DLD1 (cell line): ENCODE results near the gene CMTM8.
"Not testable (repeated sequence)": the region's sequence is repeated elsewhere in the genome, so short reads cannot be mapped to it uniquely, and the experiment has no call there.

Source experiments
- in situ Hi-C: cut with HindIII; loops from 2 replicates; pipeline ENCODE4 v1.10.0; 2017; ENCODE audit warnings: low sequenced_read_pairs

CMTM8 gene, protein sequence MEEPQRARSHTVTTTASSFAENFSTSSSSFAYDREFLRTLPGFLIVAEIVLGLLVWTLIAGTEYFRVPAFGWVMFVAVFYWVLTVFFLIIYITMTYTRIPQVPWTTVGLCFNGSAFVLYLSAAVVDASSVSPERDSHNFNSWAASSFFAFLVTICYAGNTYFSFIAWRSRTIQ

DNA sequence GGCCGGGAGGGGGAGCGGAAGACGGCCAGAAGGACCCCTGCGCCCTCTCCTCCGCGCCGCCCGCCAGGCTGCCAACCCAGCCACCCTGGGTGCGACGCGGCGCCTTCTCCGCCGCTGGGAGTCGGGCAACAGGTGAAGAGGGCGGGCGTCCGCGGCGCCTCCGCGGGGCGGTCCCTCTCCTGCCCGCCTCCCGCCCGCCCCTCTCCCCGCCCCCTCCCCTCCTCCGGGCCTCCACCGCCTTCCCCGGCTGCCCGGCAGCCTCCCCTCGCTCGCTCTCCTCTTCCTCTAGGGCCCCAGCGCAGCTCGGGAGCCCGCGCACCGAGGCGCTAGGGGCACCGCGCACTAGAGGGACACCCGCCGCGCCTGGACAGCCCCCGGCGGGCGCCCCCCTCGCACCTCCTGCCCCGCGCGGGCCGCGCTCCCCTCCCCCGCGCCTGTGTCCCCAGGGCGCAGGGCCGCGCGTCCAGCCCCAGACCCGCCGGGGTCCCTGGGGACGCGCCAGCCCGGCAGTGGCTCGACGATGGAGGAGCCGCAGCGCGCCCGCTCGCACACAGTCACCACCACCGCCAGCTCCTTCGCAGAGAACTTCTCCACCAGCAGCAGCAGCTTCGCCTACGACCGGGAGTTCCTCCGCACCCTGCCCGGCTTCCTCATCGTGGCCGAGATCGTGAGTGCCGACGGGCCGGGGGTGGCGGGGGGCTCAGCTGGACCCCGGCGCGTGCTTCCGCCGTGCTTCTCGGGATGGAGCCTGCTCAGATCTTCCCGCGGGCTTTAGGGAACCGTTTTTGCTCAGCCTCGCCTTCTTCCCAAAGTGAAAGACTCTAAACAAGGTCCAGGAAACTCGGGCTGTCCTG, at the start of gene CMTM8:
CMTM8 (plus strand) TSS at position 228 of the 854 bp plus-strand sequence; CDS start at position 521, 293 bp downstream.
- in situ Hi-C loops: no loop called here

DNA sequence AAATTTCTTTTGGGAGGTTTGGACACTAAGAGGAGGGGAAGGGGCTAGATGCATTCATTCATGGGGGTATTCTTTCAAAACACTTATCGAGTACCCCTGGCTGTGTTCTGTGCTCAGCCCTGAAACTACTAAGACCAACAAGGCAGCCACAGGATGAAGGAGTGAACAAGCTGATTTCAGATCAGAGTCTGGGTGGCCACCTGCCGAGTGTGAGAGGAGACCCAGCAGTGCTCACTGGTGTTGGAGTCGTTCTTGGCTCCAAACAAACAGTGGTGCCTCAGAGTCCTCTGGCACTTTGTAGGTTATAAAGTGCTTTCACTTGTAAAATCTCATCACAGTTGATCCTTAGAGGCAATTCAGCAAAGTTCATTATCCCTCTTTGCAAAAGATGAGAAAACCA, 48.8 kb upstream of the CMTM8 start:
- in situ Hi-C loops: no loop called here

DNA sequence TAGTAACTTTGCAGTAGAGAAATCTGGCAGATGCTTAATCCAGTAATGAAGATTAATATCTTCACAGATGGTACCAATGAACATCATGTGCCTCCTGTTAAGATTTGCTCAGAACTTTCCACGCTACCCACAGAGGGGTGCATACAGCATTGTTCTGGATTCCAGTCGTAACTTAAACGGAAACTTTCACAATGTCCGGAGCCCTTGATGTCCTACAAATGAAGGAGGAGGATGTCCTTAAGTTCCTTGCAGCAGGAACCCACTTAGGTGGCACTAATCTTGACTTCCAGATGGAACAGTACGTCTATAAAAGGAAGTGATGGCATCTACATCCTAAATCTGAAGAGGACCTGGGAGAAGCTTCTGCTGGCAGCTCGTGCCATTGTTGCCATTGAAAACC, 47.9 kb upstream of the CMTM8 start:
- in situ Hi-C loops: not testable (repeated sequence)

DNA sequence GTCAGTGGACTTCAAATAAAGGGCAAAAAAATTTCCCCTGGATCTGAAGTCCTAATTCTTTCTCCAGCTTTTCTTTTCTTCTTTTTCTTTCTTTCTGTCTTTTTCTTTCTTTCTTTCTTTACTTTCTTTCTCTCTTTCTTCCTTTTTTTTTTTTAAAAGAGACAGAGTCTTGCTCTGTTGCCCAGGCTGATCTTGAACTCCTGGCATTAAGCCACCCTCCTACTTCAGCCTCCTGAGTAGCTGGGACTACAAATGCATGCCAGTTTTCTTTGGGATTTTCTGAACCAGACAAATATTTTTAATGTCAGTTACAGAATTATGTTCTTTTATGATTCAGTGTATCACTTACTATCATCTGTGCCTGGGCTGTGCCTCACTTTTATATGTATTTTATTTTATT, 45.4 kb upstream of the CMTM8 start:
- in situ Hi-C loops: no loop called here

DNA sequence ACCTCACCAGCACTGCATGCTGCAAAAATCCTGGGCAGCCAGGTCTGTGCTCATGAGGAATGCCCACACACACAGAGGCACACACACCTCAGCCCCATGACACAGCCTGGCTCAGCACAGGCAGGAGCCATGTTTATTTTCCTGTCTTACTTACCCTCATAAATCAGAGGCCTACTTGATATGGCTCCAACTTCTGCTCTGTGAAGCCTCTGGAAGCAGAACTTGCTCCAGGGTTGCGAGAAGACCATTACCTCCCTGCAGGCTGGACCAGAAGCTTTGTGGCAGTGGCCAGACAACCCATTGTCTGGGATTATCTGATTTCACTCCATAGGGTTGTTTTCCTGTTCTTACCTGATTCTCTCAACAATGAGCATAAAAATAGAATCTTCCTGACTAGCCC, 43.8 kb upstream of the CMTM8 start:
- in situ Hi-C loops: no loop called here

DNA sequence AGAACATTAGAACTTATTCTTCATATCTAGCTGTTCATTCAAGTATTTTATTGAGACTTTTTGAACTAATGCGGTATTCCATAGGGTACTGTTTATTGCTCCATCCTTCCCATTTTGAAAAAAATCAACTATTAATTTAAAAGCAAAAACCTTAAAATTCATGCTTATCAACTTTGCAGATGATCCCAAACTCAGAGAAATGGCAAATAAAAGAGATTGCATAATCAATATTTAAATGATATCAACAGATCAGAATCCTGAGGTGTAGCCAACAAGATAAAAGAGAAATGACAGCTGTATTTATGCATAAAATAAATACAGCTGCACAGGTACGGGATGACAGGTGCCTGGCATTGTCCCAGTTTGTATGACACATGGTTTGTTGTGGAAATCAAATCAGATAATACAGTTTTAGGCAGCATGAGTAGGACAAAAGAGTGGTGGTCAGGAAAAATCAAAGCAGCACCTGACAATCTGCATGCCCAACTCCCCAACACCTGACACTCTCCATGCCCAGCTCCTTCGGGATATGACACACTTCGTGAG, 42.4 kb upstream of the CMTM8 start:
- in situ Hi-C loops: no loop called here

DNA sequence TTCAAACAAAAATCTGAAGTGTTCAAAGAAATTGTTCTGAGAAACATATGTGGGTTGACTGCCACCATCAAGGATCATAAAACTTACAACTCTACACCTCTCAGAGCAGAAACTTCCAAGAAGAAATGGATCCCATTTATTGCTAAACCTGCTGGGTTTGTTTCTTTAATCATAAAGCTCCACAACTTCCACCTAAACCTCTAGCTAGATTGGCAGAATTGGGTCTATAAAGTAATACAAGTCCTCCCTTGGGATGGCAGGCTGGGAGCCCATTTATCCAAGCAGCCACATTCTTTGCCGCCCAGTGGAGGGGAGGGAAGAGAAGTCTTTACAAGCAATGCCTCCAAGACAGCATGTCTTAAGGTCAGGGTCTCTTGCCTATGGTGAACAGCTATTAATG, 40.5 kb upstream of the CMTM8 start:
- in situ Hi-C loops: no loop called here

DNA sequence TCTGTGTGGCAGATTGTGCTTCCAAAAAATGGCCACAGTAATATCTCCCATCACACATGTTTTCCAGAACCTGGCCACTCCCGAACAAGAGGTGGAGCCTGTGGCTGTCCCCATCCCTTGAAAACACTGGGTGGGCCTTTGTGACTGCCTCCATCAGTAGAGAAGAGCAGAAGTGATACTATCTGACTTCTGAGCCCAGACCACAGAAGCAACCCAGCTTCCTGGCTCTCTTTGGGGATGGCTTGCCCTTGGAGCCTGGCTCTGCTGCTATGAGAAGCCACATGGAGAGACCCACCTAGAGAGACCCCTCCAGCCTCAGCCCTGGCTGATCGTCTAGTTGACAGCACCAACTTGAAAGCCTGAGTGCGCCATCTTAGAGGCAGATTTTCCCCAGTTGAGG, 39.8 kb upstream of the CMTM8 start:
- in situ Hi-C loops: no loop called here

DNA sequence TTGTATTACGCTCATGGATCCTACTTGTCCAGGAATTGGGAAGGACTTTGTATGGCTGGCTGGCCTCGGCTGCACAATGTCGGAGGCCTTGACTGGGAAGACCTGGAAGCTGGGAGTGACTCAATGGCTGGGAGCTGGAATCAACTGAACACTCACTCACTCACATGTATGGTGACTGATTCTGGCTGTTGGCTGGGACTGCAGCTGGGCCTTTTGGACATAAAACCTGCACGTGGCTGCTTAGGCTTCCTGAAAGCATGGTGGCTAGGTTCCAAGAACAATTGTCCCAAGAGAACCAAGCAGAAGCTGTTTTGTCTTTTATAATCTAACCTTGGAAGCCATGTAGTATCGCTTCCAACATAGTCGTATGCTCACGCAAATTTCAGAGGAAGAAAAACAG, 38.0 kb upstream of the CMTM8 start:
- in situ Hi-C loops: no loop called here

DNA sequence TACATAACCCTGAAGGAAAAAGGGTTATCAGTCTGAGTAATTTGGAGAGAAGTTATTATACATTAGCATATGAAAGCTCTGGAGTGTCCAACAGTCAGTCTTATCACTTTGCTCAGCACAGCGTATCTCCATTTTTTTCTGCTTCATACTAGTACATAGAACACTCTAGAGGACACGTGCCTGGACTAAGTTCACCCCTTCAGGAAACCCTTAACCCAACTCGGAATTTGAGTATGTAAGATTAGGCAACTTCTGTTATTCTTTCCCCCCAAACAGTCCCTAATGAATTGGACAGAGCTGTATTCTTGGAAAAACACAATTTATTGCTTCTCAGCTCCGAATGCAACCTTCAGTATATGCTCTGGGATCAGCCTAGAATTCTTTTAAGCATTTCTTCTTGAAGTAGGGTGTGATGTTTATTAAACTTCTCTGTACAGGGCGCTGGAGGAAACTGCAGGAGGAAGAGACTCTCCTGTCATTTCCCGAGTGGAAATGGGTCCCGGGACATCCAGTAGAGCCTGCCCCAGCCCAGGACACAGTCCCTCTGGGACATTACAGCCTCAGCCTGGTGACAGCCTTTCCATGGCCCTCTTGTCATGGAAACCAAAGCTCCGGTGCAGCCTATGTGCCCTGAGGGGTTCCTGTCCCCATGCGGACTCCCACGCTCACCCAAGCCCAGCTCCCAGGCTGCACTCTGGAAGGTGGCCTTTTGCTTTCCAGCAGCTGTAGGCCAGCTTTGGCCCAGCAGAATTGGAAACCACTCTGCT, 37.3 kb upstream of the CMTM8 start:
- in situ Hi-C loops: no loop called here

DNA sequence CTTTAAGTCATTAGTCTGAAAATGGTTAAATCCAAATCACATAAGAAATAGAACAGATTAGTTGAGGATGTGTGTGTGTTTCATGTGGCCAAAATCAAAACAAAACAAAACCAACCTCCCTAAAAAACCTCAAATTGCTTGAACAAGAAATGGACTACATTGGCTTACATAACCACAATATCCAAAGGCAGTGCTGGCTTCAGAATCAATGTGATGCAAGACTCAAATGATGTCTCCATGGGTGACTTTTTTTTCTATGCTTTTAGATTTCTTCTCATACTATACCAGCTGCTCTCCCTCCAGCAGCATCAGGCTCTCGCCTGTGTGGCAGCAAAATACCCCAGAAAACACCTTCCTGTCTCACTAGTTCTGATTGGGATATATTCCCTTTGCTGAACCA, 36.0 kb upstream of the CMTM8 start:
- in situ Hi-C loops: no loop called here

DNA sequence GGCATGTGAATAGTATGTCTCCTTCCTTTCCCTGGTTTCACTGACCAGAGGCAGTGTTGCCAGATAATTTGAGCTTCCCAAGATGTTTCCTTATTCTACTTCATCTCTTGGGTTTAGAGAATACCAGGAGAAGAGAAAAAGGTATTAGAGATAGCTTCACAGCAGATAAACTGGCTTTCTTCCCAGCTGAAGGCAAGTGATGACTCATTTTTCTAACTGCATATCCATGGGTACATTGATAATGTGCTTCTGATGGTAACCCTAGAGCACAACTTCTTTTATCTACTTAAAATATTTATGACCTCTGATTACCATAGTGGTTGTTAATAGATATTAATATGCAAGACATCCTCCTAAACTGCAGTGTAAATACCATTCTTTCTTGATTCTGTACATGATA, 34.6 kb upstream of the CMTM8 start:
- in situ Hi-C loops: no loop called here

DNA sequence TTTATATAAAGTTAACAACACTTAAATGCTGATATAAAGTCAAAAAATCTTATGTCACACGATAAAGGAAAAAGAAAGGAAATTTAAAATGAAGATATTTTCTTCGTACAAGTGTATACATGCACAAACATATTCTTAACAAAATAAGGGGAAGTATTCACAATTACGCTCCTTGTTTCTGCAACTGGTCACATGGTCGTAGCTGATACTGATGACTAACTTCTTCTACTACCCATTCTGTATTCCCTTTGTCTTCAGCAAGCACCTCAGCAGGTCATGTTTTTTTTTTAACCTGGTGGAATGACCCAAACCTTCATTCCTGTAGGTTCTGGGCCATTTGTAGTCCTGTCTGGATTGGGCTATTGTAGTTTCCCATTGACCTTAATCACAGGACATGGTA, 30.0 kb upstream of the CMTM8 start:
- in situ Hi-C loops: no loop called here

DNA sequence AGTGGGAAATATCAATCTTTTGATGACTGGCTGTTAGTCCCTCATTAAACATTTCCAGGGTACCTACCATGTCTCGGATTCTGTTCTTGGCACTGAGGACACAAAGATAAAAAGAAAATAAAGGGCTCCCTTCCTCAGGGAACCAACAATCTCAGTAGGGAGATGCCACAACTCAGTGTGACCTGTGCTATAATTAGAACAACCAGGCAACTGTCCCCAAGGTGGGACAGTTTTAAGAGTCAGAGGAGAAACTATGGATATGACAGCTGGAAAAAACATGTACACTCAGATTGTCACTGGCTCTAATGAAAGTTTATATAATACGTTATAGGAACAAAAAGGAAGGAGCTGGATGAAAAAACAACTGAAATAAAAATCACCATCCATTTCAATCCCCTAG, 23.3 kb upstream of the CMTM8 start:
- in situ Hi-C loops: no loop called here

DNA sequence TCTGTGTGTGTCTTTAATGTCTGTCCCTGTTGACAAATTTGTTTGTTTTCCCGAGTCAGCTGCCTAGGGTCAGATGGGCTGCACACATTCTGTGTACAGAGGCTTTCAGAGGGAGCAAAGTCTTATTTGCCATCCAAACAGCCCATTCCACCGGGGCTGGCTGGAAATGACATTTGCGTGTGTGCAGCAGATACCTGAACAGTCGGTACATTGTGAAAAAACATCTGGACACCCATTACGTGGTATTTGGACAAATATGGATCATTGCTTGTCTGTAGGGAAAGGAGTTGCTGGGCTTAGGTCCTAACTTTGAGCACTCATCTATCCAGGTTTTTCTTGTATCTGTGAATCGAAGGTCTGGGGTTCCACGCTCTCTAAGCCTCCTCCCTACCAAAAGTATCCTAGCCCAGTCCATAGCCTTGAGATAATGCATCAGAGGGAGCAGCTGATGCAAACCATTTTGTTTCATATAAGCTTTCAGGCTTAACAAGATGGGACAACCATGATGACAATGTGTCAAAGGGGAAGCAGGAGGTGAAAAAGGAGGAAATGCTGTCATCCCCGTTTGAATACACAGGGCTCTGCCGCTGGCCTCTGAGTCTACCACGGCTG, 22.2 kb upstream of the CMTM8 start:
- in situ Hi-C loops: no loop called here

DNA sequence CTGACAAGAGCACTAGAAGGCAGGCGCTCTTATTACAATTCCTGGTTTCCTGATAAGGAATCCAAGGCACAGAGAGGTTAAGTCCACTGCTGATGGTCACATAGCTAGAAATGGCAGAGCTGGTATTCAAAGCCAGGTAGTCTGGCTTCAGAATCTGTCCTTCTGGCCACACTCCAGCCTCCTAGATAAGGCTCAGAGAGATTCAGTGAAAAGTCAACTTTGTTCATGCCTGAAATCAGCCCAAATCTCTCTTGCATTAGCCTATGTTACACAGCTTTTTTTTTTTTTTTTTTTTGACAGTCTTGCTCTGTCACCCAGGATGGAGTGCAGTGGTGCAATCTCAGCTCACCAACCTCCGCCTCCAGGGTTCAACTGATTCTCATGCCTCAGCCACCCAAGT, 21.1 kb upstream of the CMTM8 start:
- in situ Hi-C loops: no loop called here

DNA sequence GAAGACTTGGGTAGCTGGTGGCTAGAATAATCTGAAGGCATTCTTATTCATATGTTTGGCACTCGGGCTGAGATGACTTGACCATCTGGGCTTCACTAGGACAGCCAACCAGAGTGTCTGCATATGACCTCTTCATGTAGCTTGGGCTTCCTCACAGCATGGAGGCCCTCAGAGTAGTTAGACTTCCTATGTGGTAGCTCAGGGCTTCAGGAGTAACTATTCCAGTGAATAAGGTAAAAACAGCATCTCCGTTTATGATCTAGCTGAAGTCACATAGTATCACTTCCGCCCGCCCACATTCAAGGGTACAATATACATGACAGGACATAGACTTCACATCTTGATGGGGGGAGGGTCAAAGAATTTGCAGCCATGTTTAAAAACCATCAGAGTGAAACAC, 18.9 kb upstream of the CMTM8 start:
- in situ Hi-C loops: no loop called here

DNA sequence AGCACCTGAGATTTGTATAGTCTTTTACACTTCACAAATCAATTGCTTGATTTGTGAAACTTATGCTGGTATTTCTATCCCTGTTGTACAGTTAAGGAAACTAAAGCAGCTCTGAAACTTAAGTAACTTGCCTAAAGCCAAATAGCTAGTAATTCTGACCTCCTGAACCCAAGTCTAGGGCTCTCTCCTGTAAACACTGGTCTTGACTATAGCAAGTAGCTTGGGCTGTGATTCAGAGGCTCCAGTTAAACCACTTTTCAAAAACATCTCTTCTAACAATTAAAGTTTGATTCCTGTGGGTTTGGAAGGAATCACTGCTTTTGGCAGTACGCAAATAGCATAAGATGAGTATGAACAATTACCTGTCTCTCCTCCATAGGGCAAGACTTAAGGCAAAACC, 18.5 kb upstream of the CMTM8 start:
- in situ Hi-C loops: no loop called here

DNA sequence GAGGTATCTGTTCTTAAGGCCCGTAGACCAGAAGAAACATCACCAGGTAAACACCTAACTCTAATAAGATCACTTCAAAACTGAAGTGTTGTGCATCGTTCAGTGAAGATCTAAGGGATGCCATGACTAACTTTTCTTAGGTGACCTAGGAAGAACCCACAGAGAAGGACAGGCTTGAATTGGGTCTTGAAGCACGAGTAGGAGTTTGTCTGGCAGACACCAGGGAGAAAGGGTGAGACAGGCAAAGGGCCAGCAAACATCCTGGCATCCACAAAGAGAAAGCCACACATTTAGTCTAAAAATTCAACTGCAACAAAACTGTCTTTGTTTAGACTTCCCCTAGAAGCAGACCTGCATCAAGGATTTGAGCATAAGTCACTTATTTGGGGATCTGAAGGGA, 15.5 kb upstream of the CMTM8 start:
- in situ Hi-C loops: no loop called here

DNA sequence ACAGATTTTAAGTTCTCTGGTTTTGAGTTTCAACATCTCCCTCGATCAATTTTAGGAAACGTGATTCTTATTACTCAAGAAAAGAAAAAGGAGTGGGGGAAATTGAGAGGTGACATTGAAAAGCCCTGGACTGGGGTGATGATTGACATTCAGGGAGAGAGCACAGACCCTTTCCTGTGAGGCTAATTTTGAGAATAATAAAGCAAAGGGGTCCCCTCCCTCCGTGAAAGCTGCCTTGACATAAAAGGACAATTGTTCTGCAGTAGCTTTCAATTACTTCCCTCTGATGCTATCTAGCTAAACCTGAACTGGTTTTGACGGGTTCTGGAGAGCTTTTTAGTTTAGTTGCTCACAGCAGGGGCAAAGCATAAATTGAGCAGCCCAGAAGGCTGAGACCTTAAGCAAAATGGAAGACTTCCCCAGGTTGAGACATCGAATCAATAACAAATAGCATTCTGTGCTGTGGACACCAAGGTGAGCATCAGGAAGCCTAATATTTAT, 14.4 kb upstream of the CMTM8 start:
- in situ Hi-C loops: no loop called here

DNA sequence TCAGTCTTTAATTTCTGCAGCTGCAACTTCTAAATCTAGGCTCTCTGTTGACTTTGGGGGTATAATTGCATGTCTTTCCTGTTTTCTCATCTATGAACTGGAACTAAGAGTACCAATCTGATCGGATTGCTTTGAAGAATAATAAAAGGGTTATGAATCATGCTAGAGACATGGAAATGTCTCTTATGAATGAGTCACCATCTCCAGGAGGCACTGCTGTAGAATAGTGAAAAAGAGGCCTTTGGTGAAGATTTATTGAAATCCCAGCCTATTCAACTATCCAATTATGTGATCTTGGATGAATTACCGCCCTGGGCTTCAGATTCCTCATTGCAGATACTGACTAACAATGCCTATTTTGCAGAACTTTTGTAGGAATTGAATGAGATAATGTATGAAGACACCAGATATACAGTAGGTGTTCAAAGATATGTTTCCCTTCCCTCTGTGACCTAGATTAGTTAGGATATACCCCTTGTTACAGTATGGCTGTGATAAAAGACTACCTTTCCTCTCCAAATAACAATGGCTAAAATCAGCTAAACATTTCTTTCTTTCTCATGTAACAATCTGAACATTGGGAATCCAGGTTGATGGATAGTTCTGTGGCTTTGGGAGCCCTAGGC, 11.5 kb upstream of the CMTM8 start:
- in situ Hi-C loops: no loop called here
